ENCODE data around the gene GK.
"Not testable (repeated sequence)": the region's sequence is repeated elsewhere in the genome, so short reads cannot be mapped to it uniquely, and the experiment has no call there.

DNA sequence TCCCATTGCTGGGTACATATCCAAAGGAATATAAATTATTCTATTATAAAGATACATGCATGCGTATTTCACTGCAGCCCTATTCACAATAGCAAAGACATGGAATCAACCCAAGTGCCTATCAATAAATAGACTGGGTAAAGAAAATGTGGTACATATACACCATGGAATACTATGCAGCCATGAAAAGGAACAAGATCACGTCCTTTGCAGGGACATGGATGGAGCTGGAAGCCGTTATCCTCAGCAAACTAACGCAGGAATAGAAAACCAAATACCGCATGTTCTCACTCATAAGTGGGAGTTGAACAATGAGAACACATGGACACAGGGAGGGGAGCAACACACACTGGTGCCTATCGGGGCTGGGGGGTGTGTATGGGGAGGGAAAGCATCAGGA, 19.2 kb upstream of the GK start:
- TF ChIP-seq POLR2AphosphoS5 (IDR thresholded peaks at IDR 0.05; ENCODE audit: low read depth, low read length); SIN3A (IDR thresholded peaks at IDR 0.05; ENCODE audit: borderline replicate concordance, insufficient read depth, low read depth, low read length): not testable (repeated sequence)
